Loucy (cell line): ENCODE results near the gene CPLANE1.
"Not testable (repeated sequence)": the region's sequence is repeated elsewhere in the genome, so short reads cannot be mapped to it uniquely, and the experiment has no call there.

Experiments used
- H2AFZ ChIP-seq: fragments of 200-600 bp; sonication (generic); 2 replicates; pipeline ENCODE4 v1.6.0; 2016; ENCODE audit warnings: antibody characterized with exemption, mild to moderate bottlenecking, low read length, moderate library complexity
- H3F3A ChIP-seq: fragments of 200-600 bp; 2 replicates; pipeline ENCODE4 v1.6.0; 2016; ENCODE audit warnings: antibody characterized with exemption, low read depth, mild to moderate bottlenecking
- H3K27me3 ChIP-seq: fragments of 200-600 bp; sonication (generic); 2 replicates; pipeline ENCODE4 v1.6.1; 2014; ENCODE audit warnings: low read length, mild to moderate bottlenecking; ENCODE audit not compliant: insufficient read depth, poor library complexity, severe bottlenecking
- H3K36me3 ChIP-seq: fragments of 200-600 bp; sonication (generic); 2 replicates; pipeline ENCODE4 v1.6.1; 2016; ENCODE audit warnings: low read length; ENCODE audit not compliant: insufficient read depth
- H3K4me1 ChIP-seq: fragments of 200-600 bp; sonication (generic); 2 replicates; pipeline ENCODE4 v1.5.1; 2014; ENCODE audit warnings: low read length, mild to moderate bottlenecking; ENCODE audit not compliant: insufficient read depth, poor library complexity, severe bottlenecking
- H3K4me2 ChIP-seq: fragments of 200-600 bp; sonication (generic); 2 replicates; pipeline ENCODE4 v1.6.0; 2014; ENCODE audit warnings: antibody characterized with exemption, low read length, low read depth, mild to moderate bottlenecking; ENCODE audit not compliant: poor library complexity, severe bottlenecking
- H3K4me3 ChIP-seq: fragments of 200-600 bp; sonication (generic); 2 replicates; pipeline ENCODE4 v1.5.1; 2014; ENCODE audit warnings: low read length, mild to moderate bottlenecking, mixed read lengths; ENCODE audit not compliant: poor library complexity, severe bottlenecking
- H3K79me2 ChIP-seq: fragments of 200-600 bp; sonication (generic); 2 replicates; pipeline ENCODE4 v1.6.1; 2014; ENCODE audit warnings: low read length; ENCODE audit not compliant: insufficient read depth
- H3K9ac ChIP-seq: fragments of 200-600 bp; sonication (generic); 2 replicates; pipeline ENCODE4 v1.6.0; 2014; ENCODE audit warnings: mild to moderate bottlenecking, low read depth, low read length, moderate library complexity; ENCODE audit not compliant: poor library complexity, severe bottlenecking
- H3K9me2 ChIP-seq: fragments of 200-600 bp; sonication (generic); replicated peaks from 2 replicates; pipeline ENCODE4 v1.6.1; 2016; ENCODE audit warnings: low read depth, low read length, mixed read lengths
- H3K9me3 ChIP-seq: fragments of 200-600 bp; sonication (generic); 2 replicates; pipeline ENCODE4 v1.6.1; 2014; ENCODE audit warnings: mild to moderate bottlenecking, antibody characterized with exemption, low read length, low read depth; ENCODE audit not compliant: insufficient read depth
- H4K20me1 ChIP-seq: fragments of 200-600 bp; sonication (generic); 2 replicates; pipeline ENCODE4 v1.6.0; 2014; ENCODE audit warnings: antibody characterized with exemption, low read length, mild to moderate bottlenecking; ENCODE audit not compliant: insufficient read depth, poor library complexity, severe bottlenecking
- CTCF ChIP-seq: fragments of 200-600 bp; sonication (generic); conservative IDR thresholded peaks from 2 replicates; pipeline ENCODE4 v1.5.1; 2014; ENCODE audit warnings: mild to moderate bottlenecking, antibody characterized with exemption, low read length
- EZH2phosphoT487 ChIP-seq: fragments of 200-600 bp; IDR thresholded peaks from 2 replicates; pipeline ENCODE4 v1.6.1; 2018; ENCODE audit warnings: antibody characterized with exemption, mild to moderate bottlenecking, moderate library complexity, borderline replicate concordance

CPLANE1 gene

GRCh38 chr5:37146896-37147295 lies 102.3 kb downstream of the CPLANE1 start:
- Histone ChIP-seq H3K36me3 (no peaks in the 10 kb centered on the region; the same call in none of the 2 replicates), H3K27me3 (no peaks in the 10 kb centered on the region), H3K9me3 (peaks cover 4% of the 10 kb centered on the region; the same call in 1 of the 2 replicates), H3F3A (no peaks in the 10 kb centered on the region), H4K20me1 (no peaks in the 10 kb centered on the region), H3K4me2 (no peak overlapping the region), H3K4me3 (no peak overlapping the region), H3K9me2 (no peaks in the 10 kb centered on the region), H3K79me2 (no peaks in the 10 kb centered on the region), H3K4me1 (no peaks in the 10 kb centered on the region), H3K9ac (no peak overlapping the region), H2AFZ (no peak overlapping the region)
- no peak for TF ChIP-seq CTCF

GRCh38 chr5:37136694-37137093 lies 112.5 kb downstream of the CPLANE1 start:
- Histone ChIP-seq H3K4me3 (no peak overlapping the region), H2AFZ (no peak overlapping the region), H3F3A (no peaks in the 10 kb centered on the region), H3K36me3 (peaks cover 11% of the 10 kb centered on the region; the same call in 1 of the 2 replicates), H3K4me2 (no peak overlapping the region), H3K79me2 (no peaks in the 10 kb centered on the region), H3K9me3 (peaks cover 4% of the 10 kb centered on the region; the same call in 1 of the 2 replicates), H3K9me2 (no peaks in the 10 kb centered on the region), H4K20me1 (no peaks in the 10 kb centered on the region), H3K4me1 (no peaks in the 10 kb centered on the region), H3K27me3 (no peaks in the 10 kb centered on the region), H3K9ac (no peak overlapping the region)
- no peak for TF ChIP-seq EZH2phosphoT487
- TF ChIP-seq CTCF, result no peak

- not testable (repeated sequence) for H3F3A ChIP-seq, H3K27me3 ChIP-seq, H3K9ac ChIP-seq, H3K4me2 ChIP-seq, H3K4me1 ChIP-seq, H2AFZ ChIP-seq, H3K79me2 ChIP-seq, H3K9me3 ChIP-seq, H4K20me1 ChIP-seq, H3K9me2 ChIP-seq, H3K4me3 ChIP-seq
- peaks cover 11% of the 10 kb centered on the region; the same call in 1 of the 2 replicates for H3K36me3 ChIP-seq
These were observed 113.9 kb downstream of the CPLANE1 start for GRCh38 chr5:37135312-37135711.

GRCh38 chr5:37133939-37134338 lies 115.2 kb downstream of the CPLANE1 start:
- H3K79me2 ChIP-seq, result no peaks in the 10 kb centered on the region
- no peaks in the 10 kb centered on the region for H4K20me1 ChIP-seq
- H3F3A ChIP-seq, result no peaks in the 10 kb centered on the region
- H2AFZ ChIP-seq, result no peak overlapping the region
- no peak overlapping the region for H3K4me2 ChIP-seq
- H3K4me3 ChIP-seq, result no peak overlapping the region
- H3K9me2 ChIP-seq, result no peaks in the 10 kb centered on the region
- peaks cover 4% of the 10 kb centered on the region; the same call in 1 of the 2 replicates for H3K9me3 ChIP-seq
- H3K36me3 ChIP-seq, result peaks cover 11% of the 10 kb centered on the region; the same call in 1 of the 2 replicates
- no peaks in the 10 kb centered on the region for H3K4me1 ChIP-seq
- TF ChIP-seq CTCF (no peak), EZH2phosphoT487 (no peak)
- no peak overlapping the region for H3K9ac ChIP-seq
- no peaks in the 10 kb centered on the region for H3K27me3 ChIP-seq
